ENCODE data around the gene TMEM219.
"Not testable (repeated sequence)": the region's sequence is repeated elsewhere in the genome, so short reads cannot be mapped to it uniquely, and the experiment has no call there.

The TMEM219 gene, protein sequence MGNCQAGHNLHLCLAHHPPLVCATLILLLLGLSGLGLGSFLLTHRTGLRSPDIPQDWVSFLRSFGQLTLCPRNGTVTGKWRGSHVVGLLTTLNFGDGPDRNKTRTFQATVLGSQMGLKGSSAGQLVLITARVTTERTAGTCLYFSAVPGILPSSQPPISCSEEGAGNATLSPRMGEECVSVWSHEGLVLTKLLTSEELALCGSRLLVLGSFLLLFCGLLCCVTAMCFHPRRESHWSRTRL

DNA sequence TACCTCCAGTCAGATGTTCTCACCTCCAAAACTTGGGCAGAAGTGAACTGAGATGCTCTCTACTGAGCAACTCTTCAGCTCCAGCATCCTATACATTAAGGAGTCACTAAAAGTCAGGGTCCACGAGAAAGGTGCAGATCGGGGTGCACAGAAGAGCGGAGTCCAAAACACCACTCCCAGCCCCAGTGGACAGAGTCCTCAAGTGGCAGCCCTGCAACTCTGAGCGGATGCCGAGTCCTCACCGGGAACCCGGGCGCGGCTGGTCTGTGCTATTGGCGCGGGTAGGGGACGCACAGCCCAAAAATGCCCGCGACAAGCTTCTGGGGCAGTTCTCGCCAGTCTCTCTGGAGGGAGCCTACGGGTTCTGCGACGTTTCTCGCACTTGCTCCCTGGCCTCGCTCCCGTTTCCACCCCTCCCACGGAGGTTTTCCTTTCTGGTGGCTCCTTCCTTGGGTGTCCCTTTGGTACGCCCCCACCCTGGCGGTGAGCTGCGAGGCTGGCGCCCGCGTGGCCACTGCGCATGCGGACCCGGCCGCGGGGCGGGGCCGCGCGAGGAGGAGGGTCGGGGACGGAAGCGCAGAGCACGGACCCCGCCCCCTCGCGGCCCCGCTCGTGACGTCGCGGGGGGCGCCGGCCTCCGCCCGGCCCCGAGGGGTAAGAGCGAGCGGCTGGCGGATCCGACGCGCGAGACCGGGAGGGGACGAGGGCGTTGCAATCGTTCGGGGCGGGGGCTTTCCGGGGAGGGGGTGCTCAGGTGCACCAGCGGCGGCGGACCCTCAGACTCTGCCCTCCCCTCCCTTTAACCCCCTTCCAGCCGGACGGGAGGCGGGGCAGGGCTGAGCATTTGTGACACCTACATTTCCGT, at the start of gene TMEM219:
Gene TMEM219 (plus strand): TSS at position 601 of the 865 bp plus-strand sequence. CDS start 1,065 bp downstream, outside the sequence.
- in situ Hi-C loops (cut with MboI; ENCODE audit: low sequenced_read_pairs): no loop called here

DNA sequence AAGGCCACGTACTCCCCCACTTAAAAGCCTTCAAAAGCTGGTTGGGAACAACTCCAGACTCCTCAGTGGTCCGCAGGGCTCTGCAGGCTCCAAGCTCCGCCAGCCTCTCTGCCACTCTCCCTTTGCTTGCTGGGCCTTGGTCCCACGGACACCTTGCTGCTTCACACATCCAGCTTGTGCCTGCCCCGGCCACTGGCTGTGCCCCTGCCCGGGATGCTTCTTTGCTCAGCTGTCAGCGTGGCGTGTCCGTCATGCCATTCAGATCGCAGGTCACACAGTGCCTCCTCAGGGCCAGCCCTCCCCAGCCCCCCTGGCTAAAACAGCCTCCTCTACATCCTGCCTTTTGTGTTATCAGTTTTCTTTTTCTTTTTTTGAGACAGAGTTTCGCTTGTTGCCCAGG, 49.8 kb upstream of the TMEM219 start:
- in situ Hi-C loops (cut with MboI; ENCODE audit: low sequenced_read_pairs): no loop called here

DNA sequence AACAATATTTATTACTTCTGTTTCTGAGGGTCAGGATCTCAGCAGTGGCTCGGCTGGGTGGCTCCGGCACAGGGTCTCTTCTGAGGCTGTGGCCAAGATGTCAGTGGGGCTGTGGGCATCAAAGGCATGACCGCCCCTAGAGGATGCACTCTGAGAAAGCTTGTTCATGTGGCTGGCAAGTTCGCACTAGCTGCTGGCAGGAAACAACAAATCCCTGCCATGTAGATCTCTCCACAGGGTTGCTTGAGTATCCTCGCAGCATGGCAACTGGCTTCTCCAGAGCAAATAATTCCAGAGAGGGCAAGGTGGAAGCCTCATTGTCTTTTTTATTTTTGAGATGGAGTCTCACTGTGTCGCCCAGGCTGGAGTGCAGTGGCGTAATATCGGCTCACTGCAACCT, 48.4 kb upstream of the TMEM219 start:
- in situ Hi-C loops (cut with MboI; ENCODE audit: low sequenced_read_pairs): no loop called here

DNA sequence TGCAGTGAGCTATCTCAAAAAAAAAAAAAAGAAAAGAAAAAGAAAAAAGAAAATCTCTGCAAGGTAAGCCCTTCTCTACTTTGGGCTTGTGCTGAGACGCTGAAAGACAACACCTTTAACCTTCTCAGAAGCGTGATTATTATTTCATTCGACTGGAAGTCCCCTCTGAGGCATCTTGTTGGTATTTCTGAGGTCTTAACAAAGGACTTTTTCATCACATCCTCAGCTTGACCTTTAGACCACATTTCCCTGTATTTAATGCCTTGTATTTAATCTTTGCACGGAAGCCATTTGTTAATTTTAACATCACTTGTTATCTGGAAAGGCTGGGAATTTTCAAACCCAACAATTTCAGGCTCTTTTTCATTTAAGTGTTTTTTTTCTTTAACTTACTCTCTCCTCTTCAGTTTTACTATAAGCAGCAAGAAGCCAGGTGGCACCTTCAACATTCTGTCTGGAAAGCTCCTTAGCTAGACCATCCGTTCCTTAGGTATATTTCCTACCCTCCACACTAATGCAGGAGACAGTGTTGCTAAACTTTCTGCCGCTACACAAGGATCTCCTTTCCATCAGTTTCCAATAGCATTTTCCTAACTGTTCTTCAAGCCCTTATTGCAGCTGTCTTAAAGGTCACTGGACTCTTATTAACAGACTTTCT, 46.2 kb upstream of the TMEM219 start:
- in situ Hi-C loops (cut with MboI; ENCODE audit: low sequenced_read_pairs): no loop called here

DNA sequence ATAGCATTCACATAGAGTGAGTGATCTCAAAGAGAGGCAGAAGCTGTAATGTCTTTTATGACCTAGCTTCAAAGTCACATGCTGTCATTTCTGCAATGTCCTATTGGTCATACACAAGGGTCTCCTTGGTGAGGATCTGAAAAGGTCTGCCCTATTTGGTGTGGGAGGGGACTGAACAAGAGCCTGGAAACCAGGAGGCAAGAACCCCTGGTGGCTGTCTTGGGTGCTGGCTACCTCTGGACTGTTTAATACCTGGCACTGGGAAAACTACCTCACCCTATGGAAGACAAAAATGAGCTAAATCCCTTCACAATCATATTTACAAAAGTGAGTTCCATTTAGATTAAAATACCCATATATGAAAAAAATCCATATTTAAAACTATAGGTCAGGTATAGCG, 44.9 kb upstream of the TMEM219 start:
- in situ Hi-C loops (cut with MboI; ENCODE audit: low sequenced_read_pairs): no loop called here

DNA sequence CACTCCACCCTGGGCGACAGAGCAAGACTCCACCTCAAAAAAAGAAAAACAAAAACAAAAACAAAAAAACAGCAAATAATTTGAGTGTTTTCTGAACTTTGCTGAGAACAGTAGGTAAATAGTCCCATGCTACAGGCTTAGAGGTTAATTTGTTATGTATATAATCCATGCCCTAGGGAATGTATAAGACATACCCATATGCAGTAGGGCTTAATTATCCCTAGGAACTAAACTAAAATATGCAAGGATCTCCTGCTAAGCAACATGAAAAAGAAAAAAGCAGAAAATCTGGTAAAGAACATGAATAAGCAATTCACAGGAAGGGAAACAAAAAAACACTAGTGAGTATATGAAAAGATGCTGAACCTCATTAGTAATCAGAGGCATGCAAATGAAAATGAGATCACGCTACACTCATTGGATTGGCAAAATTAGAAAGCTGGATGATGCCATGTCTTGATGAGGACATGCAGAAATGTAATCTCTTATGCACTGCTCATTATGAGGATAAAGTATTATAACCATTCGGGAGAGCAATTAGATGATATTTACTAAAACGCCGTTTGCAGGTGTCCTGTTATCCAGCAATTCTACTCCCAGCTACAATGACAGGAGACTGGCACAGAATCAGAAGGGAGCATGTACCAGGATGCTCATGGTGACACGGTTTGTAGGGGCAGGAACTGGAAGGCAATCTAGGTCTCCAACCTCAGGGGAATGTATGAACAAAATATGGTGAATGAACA, 41.4 kb upstream of the TMEM219 start:
- in situ Hi-C loops (cut with MboI; ENCODE audit: low sequenced_read_pairs): no loop called here

DNA sequence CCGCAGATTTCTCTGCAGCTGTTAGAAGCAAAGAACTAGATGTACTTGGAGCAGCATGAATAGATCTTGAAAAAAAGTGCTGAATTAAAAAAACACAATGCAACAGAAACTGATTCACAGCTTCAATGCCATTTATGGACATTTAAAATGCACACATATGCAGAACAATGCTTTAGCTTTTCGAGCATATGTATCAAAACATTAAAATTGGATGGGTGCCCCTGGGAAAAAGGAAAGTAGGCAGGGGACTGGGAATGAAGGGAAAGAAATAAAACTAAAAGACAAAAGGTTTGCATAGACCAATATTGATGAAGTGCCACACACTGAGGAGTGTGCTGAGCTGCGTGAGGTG, 40.9 kb upstream of the TMEM219 start:
- in situ Hi-C loops (cut with MboI; ENCODE audit: low sequenced_read_pairs): no loop called here

DNA sequence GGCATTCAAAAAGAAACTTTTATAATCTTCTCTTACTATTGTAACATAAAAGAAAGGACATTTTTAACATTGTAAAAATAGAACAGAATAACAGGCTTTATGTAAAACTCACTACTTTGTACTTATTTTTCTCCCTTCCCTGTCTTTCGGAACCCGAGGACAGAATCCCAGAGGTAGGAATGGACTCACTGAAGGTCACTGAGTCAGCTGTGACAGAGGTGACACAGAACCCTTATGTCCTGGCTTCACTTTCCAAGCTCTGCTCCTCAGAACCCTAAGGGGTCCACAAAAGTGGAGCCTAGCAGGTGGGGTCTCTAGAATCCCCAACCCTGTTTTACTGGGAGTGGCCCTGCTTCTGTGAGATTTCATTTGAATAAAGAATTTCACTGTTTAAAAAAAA, 39.6 kb upstream of the TMEM219 start:
- in situ Hi-C loops (cut with MboI; ENCODE audit: low sequenced_read_pairs): no loop called here

DNA sequence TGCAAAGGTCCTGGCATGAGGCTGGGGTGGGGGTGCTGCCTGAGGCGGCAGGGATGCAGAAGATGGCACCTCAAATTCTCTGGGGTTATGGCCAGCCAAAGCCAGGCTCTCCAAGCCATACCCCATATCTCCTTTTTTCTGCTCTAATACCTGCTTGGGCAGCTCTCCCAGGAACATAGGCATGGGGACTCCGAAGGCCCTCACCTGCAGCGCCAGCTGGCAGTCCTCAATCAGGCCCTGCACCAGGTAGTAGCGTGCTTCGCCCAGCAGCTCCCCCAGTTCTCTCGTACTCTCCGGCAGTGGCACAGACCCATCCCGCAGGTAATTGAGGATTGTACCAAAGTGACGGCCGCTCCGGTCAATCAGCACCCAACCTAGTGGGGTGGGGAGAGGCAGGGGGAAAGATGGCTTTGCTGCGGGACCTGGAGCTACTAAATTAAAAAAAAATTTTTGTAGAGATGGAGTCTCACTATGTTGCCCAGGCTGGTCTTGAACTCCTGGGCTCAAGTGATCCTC, 38.8 kb upstream of the TMEM219 start:
- in situ Hi-C loops (cut with MboI; ENCODE audit: low sequenced_read_pairs): no loop called here

DNA sequence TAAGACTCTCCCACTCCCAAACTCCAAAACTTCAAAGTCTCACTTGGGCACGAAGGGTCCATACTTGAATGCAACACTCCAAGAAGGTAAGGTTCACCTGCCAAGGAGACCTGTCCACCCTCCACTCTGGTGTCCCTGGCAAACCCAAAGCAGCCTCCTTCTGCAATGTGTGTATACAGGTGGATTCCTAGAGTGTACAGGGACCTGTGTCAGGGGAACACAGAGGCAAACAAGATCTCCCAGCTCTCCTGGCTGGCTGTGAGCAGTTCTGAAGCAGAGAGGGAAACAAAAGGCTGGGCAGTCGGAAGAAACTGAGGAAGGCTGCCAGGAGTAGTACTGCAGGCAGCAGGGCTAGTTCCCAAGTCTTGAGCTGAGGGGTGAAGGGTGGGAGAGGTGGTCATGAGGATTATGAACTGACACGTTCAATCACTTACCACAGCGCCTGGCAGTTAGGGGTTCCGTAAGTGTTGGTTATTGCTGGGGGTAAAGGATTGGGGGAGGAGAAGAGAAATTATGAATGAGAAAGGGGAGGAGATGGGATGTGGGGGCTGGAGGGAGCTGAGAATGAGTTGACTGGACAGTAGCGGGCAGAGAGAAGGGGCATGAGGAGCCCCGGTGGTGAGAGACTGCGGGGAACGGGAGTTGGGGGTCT, 36.6 kb upstream of the TMEM219 start:
- in situ Hi-C loops (cut with MboI; ENCODE audit: low sequenced_read_pairs): no loop called here

DNA sequence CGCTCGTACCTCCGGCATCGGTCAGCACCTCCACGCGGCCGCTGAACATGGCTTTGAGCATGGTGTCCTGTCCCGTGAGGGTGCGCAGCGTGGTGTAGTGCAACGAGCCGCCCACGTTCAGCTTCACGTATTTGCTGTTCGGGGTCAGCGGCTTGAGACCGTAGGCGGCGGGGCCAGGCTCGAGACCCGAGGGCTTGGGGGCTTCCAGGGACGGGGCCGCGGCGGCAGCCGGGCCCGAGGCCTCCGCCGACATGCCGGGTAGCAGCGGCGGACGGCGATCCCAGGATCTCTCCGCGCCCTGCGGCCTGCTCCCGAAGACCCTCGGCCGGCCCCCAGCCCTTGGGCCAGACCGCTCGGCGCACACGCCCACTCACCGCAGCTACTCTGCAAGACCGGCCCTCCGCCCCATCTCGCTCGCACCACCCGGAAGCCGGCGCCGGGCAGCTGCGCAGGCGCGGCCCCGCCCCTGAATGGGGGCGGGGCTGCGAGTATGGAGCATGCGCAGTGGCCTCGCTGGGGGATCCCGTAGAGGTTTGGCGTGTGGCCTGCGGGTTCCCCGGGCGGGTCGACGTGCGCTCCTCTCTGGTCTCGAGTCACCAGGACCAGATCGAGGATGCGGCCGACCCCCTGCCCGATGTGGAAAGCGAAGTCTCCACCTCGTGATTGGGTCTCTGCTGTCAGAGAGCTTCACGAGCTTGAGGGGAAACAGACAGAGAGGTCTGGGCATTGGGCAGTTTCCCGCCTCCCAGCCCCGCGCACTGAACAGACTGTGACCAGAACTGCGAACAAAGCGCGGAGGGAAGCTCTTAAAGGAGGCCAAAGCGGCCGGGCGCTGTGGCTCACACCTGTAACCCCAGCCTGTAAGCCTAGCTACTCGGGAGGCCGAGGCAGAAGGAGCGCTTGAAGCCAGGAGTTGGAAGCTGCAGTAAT, 35.8 kb upstream of the TMEM219 start, which contains the start of gene KCTD13:
Gene KCTD13 (minus strand): TSS at position 446 of the 930 bp plus-strand sequence. CDS start 193 bp downstream, at position 253.
- in situ Hi-C loops (cut with MboI; ENCODE audit: low sequenced_read_pairs): no loop called here

DNA sequence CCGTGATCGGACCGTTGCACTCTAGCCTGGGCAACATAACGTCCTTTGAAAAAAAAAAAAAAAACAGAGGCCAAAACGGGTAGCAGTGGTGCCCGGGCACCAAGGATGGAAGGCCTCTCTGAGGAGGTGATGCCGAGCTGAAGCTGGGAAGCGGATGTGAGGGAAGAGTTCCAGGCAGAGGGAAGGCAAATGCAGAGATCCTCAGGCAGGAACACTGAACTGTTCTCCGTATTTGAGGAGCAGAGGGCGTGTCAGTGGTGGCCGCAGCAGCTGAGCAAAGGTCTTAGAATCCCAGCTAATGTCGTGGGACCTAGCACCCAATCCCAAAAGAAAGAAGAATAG, 35.2 kb upstream of the TMEM219 start:
- in situ Hi-C loops (cut with MboI; ENCODE audit: low sequenced_read_pairs): no loop called here

DNA sequence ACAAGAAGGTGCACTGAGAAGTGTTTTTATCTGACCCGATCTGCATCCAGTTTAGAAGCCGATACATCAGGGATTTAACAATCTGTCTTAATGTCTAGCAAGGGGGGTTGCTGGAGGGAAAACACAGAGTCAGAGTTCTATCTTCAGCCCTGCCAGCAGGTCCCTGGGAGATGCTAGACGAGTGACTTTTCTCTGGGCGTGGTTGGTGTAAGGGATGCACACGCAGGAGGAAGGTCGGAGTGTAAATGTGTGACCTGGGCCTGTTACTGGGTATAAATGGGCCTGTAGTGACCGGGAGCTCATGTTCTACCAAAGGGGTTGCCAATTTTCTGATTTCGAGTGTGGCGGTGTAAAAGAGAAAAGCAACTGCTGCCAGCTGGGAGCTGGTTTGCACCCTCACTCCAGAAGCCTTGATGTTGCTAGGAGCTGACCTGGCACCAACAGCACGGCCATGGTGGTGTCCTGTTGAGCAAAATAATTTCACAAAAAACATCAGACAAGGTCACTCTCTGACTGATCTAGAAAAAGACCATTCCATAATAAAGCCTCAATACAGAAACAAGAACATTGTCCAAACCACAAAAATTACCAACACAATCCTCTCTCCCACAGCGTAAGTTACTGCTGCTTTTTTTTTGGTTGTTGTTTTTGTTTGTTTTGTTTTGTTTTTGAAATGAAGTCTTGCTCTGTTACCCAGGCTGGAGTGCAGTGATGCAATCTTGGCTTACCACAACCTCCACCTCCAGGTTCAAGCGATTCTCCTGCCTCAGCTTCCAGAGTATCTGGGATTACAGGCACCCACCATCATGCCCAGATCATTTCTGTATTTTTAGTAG, 34.6 kb upstream of the TMEM219 start:
- in situ Hi-C loops (cut with MboI; ENCODE audit: low sequenced_read_pairs): no loop called here

DNA sequence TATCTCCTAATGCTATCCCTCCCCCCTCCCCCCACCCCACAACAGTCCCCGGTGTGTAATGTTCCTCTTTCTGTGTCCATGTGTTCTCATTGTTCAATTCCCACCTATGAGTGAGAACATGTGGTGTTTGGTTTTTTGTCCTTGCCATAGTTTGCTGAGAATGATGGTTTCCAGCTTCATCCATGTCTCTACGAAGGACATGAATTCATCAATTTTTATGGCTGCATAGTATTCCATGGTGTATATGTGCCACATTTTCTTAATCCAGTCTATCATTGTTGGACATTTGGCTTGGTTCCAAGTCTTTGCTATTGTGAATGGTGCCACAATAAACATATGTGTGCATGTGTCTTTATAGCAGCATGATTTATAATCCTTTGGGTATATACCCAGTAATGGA, 30.1 kb upstream of the TMEM219 start:
- in situ Hi-C loops (cut with MboI; ENCODE audit: low sequenced_read_pairs): not testable (repeated sequence)

DNA sequence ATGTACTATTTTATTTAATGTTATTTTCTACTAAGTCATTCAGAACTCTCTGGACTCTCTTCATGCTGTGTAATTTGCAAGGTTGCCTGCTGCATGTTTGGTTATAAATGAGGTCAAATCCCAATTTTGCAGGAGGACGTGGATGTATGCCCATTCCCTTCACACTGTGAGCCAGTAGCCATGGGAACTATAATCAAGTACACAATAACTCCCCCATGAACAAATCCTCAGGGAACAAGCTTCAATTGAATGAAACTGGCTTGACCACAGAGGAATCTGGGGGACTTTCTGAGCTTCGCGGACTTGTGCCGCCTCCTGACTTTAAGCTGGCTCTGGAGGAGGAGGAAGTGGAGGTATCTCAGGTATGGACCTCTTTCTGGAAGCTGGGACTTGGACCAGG, 21.2 kb upstream of the TMEM219 start:
- in situ Hi-C loops (cut with MboI; ENCODE audit: low sequenced_read_pairs): no loop called here

DNA sequence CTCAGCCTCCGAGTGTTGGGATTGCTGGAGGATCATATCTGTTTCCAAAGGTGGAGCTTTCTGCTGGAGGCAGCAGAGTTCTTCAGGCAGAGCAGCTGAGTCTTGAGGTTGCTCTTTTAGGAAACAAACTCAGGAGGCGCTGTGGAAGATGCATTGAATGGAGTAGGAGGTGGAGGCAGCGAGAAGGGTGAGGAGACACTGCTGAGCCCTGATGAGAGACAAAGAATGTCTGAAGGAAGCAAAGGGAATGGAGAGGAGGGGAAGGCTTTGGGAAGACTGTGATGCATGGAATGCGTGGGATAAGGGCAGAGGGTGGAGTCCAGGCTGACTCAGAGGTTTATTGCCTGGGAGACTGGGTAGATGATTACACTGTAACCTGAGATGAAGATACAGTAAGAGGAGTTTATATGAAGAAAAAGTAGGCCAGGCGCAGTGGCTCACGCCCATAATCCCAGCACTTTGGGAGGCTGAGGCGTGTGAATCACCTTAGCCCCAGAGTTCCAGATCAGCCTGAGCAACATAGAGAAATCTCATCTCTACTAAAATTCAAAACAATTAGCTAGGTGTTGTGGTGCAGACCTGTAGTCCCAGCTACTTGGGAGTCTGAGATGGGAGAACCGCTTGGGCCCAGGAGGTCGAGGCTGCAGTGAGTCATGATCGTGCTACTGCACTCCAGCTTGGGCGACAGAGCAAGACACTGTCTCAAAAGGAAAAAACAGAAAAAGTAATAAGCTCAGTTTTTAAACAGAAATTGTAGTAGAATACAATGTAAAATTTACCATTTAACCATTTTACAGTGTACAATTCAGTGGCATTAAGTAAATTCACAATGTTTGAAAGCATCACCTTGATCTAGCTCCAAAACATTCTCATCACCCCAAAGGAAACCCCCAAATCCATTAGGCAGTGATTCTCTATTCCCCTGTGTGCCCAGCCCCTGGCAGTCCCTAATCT, 17.8 kb upstream of the TMEM219 start:
- in situ Hi-C loops (cut with MboI; ENCODE audit: low sequenced_read_pairs): no loop called here

DNA sequence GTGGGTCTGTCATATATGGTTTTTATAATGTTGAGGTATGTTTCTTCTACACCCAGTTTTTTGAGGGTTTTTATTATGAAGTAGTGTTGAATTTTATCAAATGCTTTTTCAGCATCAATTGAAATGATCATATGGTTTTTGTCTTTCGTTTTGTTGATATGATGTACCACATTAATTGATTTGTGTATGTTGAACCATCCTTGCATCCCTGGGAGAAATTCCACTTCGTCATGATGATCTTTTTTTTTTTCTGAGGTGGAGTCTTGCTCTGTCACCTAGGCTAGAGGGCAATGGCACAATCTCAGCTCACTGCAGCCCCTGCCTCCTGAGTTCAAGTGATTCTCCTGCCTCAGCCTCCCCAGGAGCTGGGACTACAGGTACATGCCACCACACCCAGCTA, 14.0 kb upstream of the TMEM219 start:
- in situ Hi-C loops (cut with MboI; ENCODE audit: low sequenced_read_pairs): no loop called here
